Dendritic cell treated with granulocyte-macrophage colony-stimulating factor and Interleukin-4, amounts not matched to agents 40 ng/mL and 50 ng/mL, for 4 days (primary cell): ENCODE measurements around the gene KCNE2.
A peak's percentile ranks its signal among the peaks of the same experiment; 100 is the strongest.
"Not testable (repeated sequence)": the region's sequence is repeated elsewhere in the genome, so short reads cannot be mapped to it uniquely, and the experiment has no call there.

Experiments
- H3K27ac Mint-ChIP-seq: one replicate; pipeline ENCODE4 v1.8.0; 2022; ENCODE audit warnings: mild to moderate bottlenecking, mixed read lengths
- H3K27me3 Mint-ChIP-seq: one replicate; pipeline ENCODE4 v1.8.0; 2022; ENCODE audit warnings: mild to moderate bottlenecking, mixed read lengths
- H3K36me3 Mint-ChIP-seq: one replicate; pipeline ENCODE4 v1.8.0; 2022; ENCODE audit warnings: low read depth, mixed read lengths
- H3K4me1 Mint-ChIP-seq: one replicate; pipeline ENCODE4 v1.8.0; 2022; ENCODE audit warnings: low read depth, mixed read lengths
- H3K4me3 Mint-ChIP-seq: one replicate; pipeline ENCODE4 v1.8.0; 2022; ENCODE audit warnings: mild to moderate bottlenecking, moderate library complexity, mixed read lengths
- H3K9me3 Mint-ChIP-seq: one replicate; pipeline ENCODE4 v1.8.0; 2022; ENCODE audit warnings: mixed read lengths
- intact Hi-C: fragments of 100-400 bp; cut with micrococcal nuclease; formaldehyde crosslinking; loops from one replicate; pipeline ENCODE4 v1.15.0; 2022

The KCNE2 gene

DNA sequence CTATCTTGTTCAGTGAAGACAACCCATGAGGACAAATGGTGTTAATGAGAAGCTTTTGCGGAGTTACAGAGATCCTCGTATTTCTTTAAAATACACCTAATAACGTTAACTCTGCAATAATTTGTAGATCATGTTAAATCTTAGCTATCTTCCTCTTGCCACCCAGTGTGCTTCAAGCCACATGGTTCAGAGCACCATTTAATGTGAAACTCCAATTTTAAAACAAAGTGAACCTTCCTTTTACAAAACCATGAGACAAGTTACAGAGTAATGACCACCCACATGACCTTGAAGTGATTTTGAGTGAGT, 1.7 kb upstream of the KCNE2 start:
- H3K36me3 Mint-ChIP-seq: no peaks in the 10 kb centered on the region
- H3K27me3 Mint-ChIP-seq: peaks cover 17% of the 10 kb centered on the region
- H3K27ac Mint-ChIP-seq: peak overlapping the region; percentile 21
- peaks cover 16% of the 10 kb centered on the region for H3K4me1 Mint-ChIP-seq
- no peak overlapping the region for H3K4me3 Mint-ChIP-seq
- H3K9me3 Mint-ChIP-seq: no peaks in the 10 kb centered on the region
- intact Hi-C loops: no loop called here

DNA sequence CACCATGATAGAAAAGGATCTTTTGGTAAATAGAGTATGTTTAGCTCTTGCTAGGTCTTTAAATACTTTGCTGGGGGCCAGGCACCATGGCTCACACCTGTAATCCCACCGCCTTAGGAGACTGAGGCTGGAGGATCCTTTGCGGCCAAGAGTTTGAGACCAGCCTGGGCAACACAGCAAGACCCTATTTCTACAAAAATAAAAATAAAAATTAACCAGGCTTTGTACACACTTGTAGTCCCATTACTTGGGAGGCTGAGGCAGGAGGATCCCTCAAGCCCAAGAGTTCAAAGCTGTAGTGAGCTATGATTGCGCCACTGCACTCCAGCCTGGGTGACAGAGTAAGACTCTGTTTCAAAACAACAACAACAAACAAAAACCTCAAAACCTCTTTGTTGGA, 1.1 kb upstream of the KCNE2 start:
- no peaks in the 10 kb centered on the region for H3K36me3 Mint-ChIP-seq
- H3K4me3 Mint-ChIP-seq: no peak overlapping the region
- intact Hi-C loops: no loop called here
- H3K4me1 Mint-ChIP-seq: peaks cover 16% of the 10 kb centered on the region
- peaks cover 15% of the 10 kb centered on the region for H3K27me3 Mint-ChIP-seq
- no peak overlapping the region for H3K27ac Mint-ChIP-seq
- no peaks in the 10 kb centered on the region for H3K9me3 Mint-ChIP-seq

DNA sequence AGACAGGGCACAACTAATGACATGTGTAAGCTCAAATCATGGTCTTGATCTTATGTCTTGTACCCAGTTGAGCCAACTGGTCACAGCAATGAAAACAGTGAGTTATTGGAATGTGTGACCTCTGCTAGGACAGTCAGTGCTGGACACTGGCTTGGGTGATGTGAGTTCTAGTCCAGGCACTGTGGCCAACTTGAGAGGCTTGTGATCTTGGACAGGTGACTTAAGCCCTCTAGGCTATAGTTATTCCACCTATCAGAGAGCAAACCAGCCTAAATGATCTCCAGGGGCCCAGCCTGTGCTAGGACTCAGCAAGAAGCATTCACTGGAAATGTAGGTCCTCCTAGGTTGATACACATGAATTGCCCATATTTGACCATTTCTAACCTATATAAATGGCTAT, 1.1 kb downstream of the KCNE2 start:
- peaks cover 10% of the 10 kb centered on the region for H3K27me3 Mint-ChIP-seq
- H3K9me3 Mint-ChIP-seq: no peaks in the 10 kb centered on the region
- H3K4me3 Mint-ChIP-seq: no peak overlapping the region
- intact Hi-C loops: no loop called here
- no peak overlapping the region for H3K27ac Mint-ChIP-seq
- peaks cover 16% of the 10 kb centered on the region for H3K4me1 Mint-ChIP-seq
- H3K36me3 Mint-ChIP-seq: no peaks in the 10 kb centered on the region

DNA sequence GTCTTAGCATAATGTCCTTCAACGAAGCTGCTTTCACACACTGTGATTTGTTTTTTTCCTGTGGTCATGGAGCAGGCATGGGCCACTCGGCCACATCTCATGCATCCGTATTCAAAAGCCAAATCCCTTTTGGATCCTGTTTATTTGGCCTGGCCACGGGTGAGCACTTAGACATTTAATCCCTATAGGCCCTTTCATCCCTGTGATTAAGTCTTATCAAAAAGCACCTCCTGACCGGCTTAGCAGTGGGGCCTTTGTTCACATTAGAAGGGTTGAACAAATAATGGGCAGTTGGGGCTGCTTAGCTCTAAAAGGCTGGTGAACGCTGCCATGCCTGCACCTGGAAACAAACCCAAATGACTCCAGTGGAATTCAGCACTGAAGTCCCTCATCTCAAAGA, 2.0 kb downstream of the KCNE2 start:
- Mint-ChIP-seq H3K36me3 (no peaks in the 10 kb centered on the region), H3K4me3 (no peak overlapping the region), H3K9me3 (no peaks in the 10 kb centered on the region), H3K27me3 (peaks cover 8% of the 10 kb centered on the region), H3K4me1 (peaks cover 16% of the 10 kb centered on the region), H3K27ac (no peak overlapping the region)
- intact Hi-C loops: no loop called here

DNA sequence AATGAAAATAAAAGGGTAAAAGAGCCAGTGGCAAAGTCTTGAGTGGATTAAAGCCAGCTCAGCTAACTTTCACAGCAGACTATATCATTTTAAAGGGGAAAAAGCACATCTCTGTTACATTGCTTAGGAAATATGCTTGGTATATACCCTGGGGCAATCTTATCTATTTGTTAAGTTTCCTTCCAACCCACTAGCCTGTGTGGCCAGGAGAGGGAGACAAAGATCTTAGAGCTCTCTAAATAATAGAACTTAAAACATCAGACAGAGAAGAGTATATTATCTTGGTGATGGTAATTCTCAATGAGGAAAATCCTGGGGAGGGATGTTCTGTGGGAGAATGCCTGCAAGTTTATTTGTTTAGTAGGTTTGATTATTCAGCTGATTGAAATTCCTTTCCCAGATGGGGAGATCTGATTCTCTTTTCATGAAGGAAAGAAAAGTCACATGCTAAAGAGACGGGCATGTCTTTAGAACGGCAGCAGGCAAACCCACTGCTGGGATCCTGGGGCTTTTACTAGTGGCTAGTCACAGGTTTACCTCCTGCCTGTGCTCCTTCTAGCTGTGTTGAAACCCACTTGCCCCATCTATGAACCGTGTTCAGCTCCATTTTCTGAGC, 3.6 kb downstream of the KCNE2 start:
- Mint-ChIP-seq H3K27me3 (peaks cover 2% of the 10 kb centered on the region), H3K36me3 (no peaks in the 10 kb centered on the region), H3K4me3 (no peak overlapping the region), H3K27ac (no peak overlapping the region), H3K4me1 (peaks cover 7% of the 10 kb centered on the region), H3K9me3 (no peaks in the 10 kb centered on the region)
- intact Hi-C loops: no loop called here

DNA sequence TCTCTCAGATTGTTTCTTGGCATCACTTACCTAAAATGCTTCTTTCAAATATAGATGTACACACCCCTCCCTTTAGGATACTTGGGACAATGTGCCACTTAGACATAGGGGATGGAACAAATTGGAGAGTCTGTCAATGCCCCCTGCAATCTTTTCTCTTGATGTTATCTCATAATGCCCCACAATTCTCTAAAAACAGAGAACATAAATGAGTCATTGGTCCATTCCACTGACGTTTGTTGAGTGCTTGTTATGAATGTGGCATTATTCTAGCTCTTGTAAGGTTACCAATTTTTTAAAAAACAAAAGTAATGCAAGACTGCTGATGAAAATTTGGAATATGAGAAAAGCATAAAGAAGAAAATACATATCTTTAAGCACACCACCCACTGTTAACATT, 5.9 kb downstream of the KCNE2 start:
- H3K27ac Mint-ChIP-seq: no peak overlapping the region
- intact Hi-C loops: no loop called here
- peaks cover 12% of the 10 kb centered on the region for H3K4me1 Mint-ChIP-seq
- no peak overlapping the region for H3K4me3 Mint-ChIP-seq
- peaks cover 2% of the 10 kb centered on the region for H3K27me3 Mint-ChIP-seq
- no peaks in the 10 kb centered on the region for H3K9me3 Mint-ChIP-seq
- no peaks in the 10 kb centered on the region for H3K36me3 Mint-ChIP-seq

DNA sequence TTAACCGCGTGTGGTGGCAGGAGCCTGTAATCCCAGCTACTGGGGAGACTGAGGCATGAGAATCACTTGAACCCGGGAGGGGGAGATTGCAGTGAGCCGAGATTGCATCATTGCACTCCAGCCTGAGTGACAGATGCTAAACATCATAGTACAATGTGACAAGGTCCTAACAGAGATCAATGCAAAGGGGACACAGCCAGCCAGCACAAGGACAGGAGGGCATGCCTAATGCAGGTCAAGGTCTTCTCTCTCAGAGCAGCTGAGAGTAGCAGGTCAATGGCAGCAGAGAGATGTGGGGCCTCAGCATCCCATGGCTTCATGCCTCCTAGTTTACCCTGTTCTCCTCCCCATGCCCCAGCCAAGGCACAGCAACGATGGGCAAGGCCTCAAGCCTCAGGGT, 8.5 kb downstream of the KCNE2 start:
- Mint-ChIP-seq H3K9me3 (no peaks in the 10 kb centered on the region), H3K4me3 (no peak overlapping the region), H3K27ac (no peak overlapping the region), H3K36me3 (no peaks in the 10 kb centered on the region), H3K27me3 (peaks cover 2% of the 10 kb centered on the region), H3K4me1 (peaks cover 12% of the 10 kb centered on the region)
- intact Hi-C loops: no loop called here

DNA sequence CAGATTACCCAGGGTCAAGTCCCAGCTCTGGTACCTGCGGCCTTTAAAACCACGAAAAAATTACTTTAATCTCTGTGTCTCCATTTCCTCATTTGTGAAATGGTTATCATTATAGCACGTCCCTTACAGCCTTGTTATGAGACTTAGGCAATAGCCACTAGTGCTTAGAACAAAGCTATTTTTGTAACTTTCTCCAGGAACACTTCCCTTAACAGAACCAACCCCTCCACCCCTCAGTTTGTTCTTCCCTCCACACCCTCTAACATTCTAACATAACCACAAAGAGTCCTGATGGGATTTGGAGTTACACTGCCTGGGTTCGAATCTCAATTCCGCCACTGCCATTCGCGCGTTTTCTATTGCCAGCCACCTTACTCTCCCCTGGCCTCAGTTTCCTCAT, 10.7 kb downstream of the KCNE2 start:
- H3K27ac Mint-ChIP-seq, intact Hi-C loops, H3K27me3 Mint-ChIP-seq, H3K36me3 Mint-ChIP-seq, H3K9me3 Mint-ChIP-seq, H3K4me3 Mint-ChIP-seq: not testable (repeated sequence)
- H3K4me1 Mint-ChIP-seq: peaks cover 12% of the 10 kb centered on the region

DNA sequence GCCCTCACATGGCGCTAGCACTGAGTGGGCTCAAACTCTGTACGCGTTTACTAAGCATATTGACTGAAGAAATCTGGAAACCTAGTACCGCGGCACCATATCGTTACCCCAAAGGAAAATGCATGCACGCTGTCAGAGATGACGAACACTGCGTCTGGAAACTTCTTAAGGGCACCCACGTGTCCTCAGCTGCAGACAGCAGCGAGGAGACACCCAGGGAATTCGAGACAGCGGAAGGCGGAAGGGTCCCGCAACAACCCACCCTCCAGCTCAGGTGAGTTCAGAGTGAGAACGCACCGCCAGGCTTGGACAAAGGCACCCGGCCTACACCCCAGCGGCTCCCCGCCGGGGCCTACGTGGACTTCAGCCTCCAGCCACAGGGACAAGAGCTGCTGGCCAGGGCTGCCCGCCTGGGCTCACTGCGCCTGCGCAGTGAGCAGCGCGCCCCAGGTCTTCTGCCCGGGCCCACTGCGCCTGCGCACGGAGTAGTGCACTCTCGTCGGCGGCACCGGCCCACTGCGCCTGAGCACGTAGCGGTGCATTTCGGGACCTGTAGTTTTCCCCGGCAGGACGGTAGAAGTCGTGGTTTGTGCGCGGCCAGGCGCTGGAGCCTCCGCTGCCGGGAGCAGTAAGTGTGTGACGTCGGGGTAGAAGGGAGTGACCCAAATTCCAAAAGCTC, 11.3 kb downstream of the KCNE2 start, which contains the start of gene SMIM11:
Gene SMIM11, plus strand, starts transcription at position 568 of the 679 bp plus-strand sequence. CDS start 3,998 bp downstream, outside the sequence.
- H3K27me3 Mint-ChIP-seq, H3K36me3 Mint-ChIP-seq, H3K27ac Mint-ChIP-seq, intact Hi-C loops, H3K4me3 Mint-ChIP-seq, H3K9me3 Mint-ChIP-seq: not testable (repeated sequence)
- H3K4me1 Mint-ChIP-seq: peaks cover 12% of the 10 kb centered on the region

DNA sequence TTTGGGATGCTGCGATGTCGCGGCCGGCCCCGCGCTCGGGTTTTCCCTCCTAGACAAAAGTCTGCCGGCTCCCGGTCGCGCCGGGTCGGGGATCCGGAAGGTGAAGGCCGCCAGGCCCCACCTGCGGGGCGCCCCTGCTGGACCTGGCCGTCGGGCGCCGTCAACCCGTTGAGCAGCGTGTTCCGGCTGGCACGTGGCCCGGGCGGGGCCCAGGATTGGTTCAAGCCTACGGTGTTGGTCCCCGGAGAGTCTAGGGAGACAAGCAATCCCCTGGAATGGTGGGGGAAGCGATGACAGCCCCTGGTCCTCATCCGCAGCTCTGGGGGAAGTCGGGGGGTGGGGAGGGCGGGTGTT, 11.8 kb downstream of the KCNE2 start:
- intact Hi-C loops: not testable (repeated sequence)

DNA sequence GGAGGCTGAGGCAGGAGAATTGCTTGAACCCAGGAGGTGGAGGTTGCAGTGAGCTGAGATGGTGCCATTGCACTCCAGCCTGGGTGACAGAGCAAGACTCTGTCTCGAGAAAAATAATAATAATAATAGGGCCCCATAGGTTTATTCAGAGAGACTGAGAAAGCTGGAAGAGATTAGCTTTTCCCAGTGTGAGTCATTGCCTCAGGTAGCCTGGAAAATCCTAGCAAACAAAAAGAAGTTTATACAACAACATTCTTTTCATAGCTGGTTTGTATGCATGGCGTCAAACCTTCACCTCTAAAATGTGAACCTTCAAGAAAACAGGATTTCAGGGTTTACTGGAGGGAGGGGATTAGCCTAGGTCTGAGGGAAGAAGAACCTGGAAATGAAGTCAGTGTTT, 19.3 kb downstream of the KCNE2 start:
- H3K4me1 Mint-ChIP-seq, H3K36me3 Mint-ChIP-seq, intact Hi-C loops, H3K9me3 Mint-ChIP-seq, H3K27ac Mint-ChIP-seq, H3K27me3 Mint-ChIP-seq, H3K4me3 Mint-ChIP-seq: not testable (repeated sequence)

More for the DNA sequence above, 11.8 kb downstream of the KCNE2 start:
- not testable (repeated sequence) for H3K27me3 Mint-ChIP-seq, H3K9me3 Mint-ChIP-seq, H3K27ac Mint-ChIP-seq, H3K36me3 Mint-ChIP-seq, H3K4me3 Mint-ChIP-seq
- peaks cover 12% of the 10 kb centered on the region for H3K4me1 Mint-ChIP-seq

DNA sequence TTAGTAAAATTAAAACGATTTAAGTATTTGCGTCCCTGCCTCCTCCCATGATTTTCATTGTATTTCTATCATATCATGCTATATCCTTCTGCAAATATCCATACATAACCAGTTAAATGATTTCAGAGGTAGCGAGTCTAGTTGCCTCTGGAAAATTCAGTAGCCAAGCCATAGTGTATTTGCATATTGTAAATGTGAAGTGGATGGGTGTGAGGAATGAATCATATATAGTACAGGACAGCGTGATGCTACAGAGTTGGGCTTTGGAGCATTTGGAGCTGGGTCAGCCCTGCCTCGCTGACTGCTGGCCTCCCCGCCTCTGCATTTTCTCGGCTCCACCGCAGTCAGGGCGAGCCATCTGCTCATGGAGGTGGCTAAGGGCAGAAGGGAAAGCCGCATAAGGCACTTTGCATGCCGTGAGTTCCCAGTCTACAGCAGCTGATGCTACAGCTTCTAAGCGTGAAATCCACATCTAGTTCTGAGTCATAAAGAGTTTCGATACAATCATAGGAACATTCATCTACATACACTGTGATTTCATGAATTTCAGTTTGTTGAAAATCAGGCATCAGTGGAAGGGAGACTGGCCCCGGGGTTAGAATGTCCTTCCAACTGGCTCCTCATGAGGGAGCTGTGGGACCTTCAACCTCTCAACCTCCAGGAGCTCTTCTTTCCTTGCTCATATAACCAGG, 20.1 kb downstream of the KCNE2 start:
- H3K27ac Mint-ChIP-seq, H3K36me3 Mint-ChIP-seq, H3K27me3 Mint-ChIP-seq: not testable (repeated sequence)

DNA sequence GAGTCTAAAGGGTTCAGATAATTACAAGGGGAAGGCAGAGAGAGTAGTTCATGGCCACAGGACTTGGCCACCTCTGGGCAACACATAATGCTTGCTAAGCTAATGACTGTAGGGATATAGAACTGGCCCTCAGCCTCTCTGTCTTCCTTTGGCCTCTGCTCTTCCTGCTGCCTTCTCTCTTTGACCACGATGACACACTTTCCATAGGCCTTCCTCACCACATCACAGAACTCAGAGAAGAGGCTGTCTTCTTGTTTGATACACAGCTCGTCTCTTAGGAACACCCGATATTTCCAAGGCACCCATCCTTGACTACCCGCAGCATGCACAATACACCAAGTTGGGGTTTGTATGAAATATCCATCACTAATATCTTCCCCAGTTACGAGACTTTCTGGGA, 36.7 kb downstream of the KCNE2 start:
- H3K4me3 Mint-ChIP-seq, H3K36me3 Mint-ChIP-seq, H3K27me3 Mint-ChIP-seq, H3K9me3 Mint-ChIP-seq, intact Hi-C loops, H3K4me1 Mint-ChIP-seq, H3K27ac Mint-ChIP-seq: not testable (repeated sequence)

More for the DNA sequence above, 20.1 kb downstream of the KCNE2 start:
- intact Hi-C loops, H3K4me1 Mint-ChIP-seq, H3K4me3 Mint-ChIP-seq, H3K9me3 Mint-ChIP-seq: not testable (repeated sequence)

DNA sequence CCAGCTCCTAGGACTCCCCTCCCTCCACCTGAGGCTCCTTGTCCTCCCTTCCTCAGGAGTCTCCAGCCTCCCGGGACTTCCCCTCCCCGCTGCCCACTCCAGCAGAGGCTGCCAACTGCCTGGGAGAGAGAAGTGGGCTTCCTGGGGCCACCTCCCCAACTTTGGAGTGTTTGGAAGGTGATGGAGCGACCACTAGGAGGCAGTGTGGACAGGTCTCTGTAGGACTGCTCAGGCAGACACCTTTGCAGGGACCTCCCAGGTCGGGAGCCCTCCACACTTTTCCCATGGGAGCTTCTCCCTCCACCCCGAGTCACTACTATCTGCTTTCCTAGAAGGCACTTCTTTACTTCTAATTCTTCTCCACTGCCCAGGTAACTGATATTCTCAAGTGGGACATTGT, 40.9 kb downstream of the KCNE2 start:
- H3K4me3 Mint-ChIP-seq, H3K27me3 Mint-ChIP-seq, H3K4me1 Mint-ChIP-seq, H3K9me3 Mint-ChIP-seq, H3K27ac Mint-ChIP-seq, H3K36me3 Mint-ChIP-seq, intact Hi-C loops: not testable (repeated sequence)

DNA sequence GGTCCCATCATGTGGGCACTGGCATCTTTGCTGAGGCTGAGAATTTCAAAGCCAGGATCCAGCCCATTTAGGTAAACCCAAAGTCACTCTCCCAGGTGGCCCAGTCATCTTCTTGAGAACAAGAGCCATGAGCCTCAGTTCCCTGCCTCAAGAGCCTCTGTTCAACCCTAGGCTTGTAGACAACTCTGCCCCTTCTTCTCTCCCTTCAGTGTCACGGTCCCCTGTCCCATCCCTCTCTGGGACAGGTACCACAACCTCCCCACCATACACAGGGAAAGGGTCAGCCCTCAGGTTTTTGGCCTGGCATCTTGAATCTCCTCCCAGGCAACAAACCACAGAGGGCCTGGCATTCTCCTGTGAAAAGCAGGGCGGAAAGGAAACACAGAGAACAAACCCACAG, 41.9 kb downstream of the KCNE2 start:
- H3K4me1 Mint-ChIP-seq, H3K27me3 Mint-ChIP-seq, H3K27ac Mint-ChIP-seq, H3K4me3 Mint-ChIP-seq, intact Hi-C loops, H3K9me3 Mint-ChIP-seq, H3K36me3 Mint-ChIP-seq: not testable (repeated sequence)
